Measurements from ENCODE around the gene SMOC1. TPM values are rescaled to one million over a fixed set of nuclear protein-coding genes. Genes with fewer than 3 reads are reported as not detected.

Gene SMOC1
- total and polyA plus RNA-seq, 9 of the 15 experiments (the other 6 are each of a cell fraction or from before 2014, with no cell fraction given) = 0.04 TPM; not detected in 8

GRCh38 chr14:69937367-69938081 is 58.3 kb downstream of the SMOC1 start (continued):
- TF ChIP-seq CBX8 (IDR thresholded peaks at IDR 0.05; ENCODE audit: borderline replicate concordance, extremely low read depth, low read depth, low read length, poor library complexity, severe bottlenecking) = no peak
- no peak for TF ChIP-seq POU5F1 (IDR thresholded peaks at IDR 0.05; ENCODE audit: borderline replicate concordance, low read depth, low read length, partially characterized antibody)
- no peak for TF ChIP-seq ELF2 (CRISPR knock-in tag; IDR thresholded peaks at IDR 0.05)

- no TSS peak for BruUV-seq (replicated peaks)
- CTCF ChIA-PET (ENCODE audit: low intra/inter-chr PET ratio) = no interaction called here
- H3K27me3 ChIP-seq (ENCODE audit: control insufficient read depth in 2 of 2, insufficient read depth in 2 of 2, low read length in 2 of 2) = peaks cover 3 to 16% of the 10 kb centered on the region in 2 experiments; a peak in 3 of 5 replicates
These were observed 59.5 kb downstream of the SMOC1 start for GRCh38 chr14:69938751-69939150.

More at GRCh38 chr14:69938751-69939150, 59.5 kb downstream of the SMOC1 start:
- DNase-seq (ENCODE audit: extremely low read depth in 1 of 4, low spot score in 3 of 4) (no peak), ATAC-seq (no peak), FAIRE-seq (no peak)
- Histone ChIP-seq H4K20me1 (replicated peaks; ENCODE audit: control insufficient read depth, insufficient read depth, low read length) (peaks cover 4% of the 10 kb centered on the region; the same call in 1 of the 2 replicates), H3K4me1 (replicated peaks in 1 of 2; ENCODE audit: control insufficient read depth in 2 of 2, insufficient read depth in 2 of 2, low read length in 2 of 2) (no peaks in the 10 kb centered on the region), H3K4me2 (ENCODE audit: insufficient read depth, low read length) (no peak overlapping the region), H2AFZ (ENCODE audit: low read depth, low read length) (no peak overlapping the region), H3K9ac (ENCODE audit: insufficient read depth in 1 of 2, low read depth in 2 of 2, low read length in 2 of 2) (no peak overlapping the region), H3K36me3 (ENCODE audit: control insufficient read depth, insufficient read depth, low read length) (no peaks in the 10 kb centered on the region), H3K27ac (ENCODE audit: extremely low read depth, low read depth, low read length) (no peak overlapping the region), H3K4me3 (no peak overlapping the region), H3K79me2 (ENCODE audit: control insufficient read depth, insufficient read depth, low read length) (no peaks in the 10 kb centered on the region), H3K9me1 (ENCODE audit: control insufficient read depth, insufficient read depth, low read length) (no peaks in the 10 kb centered on the region), H3K9me3 (replicated peaks; ENCODE audit: control insufficient read depth, insufficient read depth, low read depth, low read length) (no peaks in the 10 kb centered on the region)
- in situ Hi-C loops (cut with MboI) (no loop called here), intact Hi-C loops (cut with micrococcal nuclease) (no loop called here)
- WGBS (ENCODE audit: insufficient coverage, low coverage, missing lambda C conversion rate) = 0% methylated on average over 6 of the region's 6 CpGs
- POLR2A ChIA-PET = no interaction called here
- TF ChIP-seq TARDBP (IDR thresholded peaks at IDR 0.05) (no peak), HDAC1 (IDR thresholded peaks at IDR 0.05) (no peak), STAG1 (CRISPR knock-in tag; IDR thresholded peaks at IDR 0.05; ENCODE audit: borderline replicate concordance) (no peak), THAP7 (CRISPR knock-in tag; IDR thresholded peaks at IDR 0.05) (no peak), ZBTB43 (CRISPR knock-in tag; IDR thresholded peaks at IDR 0.05) (no peak), RBM14 (IDR thresholded peaks at IDR 0.05; ENCODE audit: borderline replicate concordance, insufficient read depth, low read depth, low read length) (no peak), SRF (CRISPR knock-in tag; IDR thresholded peaks at IDR 0.05) (no peak), SRSF9 (IDR thresholded peaks at IDR 0.05; ENCODE audit: borderline replicate concordance, low read depth, low read length) (no peak), CEBPB (tag; IDR thresholded peaks at IDR 0.05) (no peak), MEF2A (IDR thresholded peaks at IDR 0.05; ENCODE audit: control insufficient read depth, low read depth, low read length) (no peak)
